Right renal cortex interstitium (tissue), 3 donors: ENCODE results near the gene PDE4B. TPM values are rescaled to one million over a fixed set of nuclear protein-coding genes. Genes with fewer than 3 reads are reported as not detected.

Experiments
- DNase-seq, 3 donors: peaks; one replicate each; pipeline ENCODE4 v3.0.0-alpha.2; 2013; ENCODE audit warnings: low read depth in 3 of 3, low spot score in 2 of 3
- polyA plus RNA-seq, 3 donors: library from polyadenylated mRNA; unstranded; fragments of 120-200 nt; gene quantifications; one replicate each; pipeline ENCODE4 v1.2.1, GENCODE V29; 2013; ENCODE audit not compliant: insufficient read length in 3 of 3

Gene PDE4B
- polyA plus RNA-seq, 3 donors: 7.3 to 10.0 (median 10.0) TPM

DNA sequence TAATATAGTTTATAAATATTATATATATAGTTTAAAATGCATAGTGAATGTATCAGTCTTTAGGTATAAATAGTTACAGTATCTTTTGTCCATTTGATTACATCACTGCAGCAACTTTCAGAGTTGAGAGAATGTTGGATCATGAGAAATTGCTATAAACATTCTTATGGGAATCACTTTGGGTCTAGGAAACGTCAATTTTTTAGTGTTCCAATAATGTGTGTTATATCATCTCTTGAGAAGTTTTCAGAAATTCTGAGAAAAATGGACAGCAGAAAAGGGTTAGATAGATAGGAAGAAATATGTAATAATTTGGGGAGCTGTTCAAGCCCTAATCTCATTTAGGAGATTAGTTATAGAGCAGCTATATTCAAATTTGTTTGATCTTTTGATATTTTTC lies 556.1 kb downstream of the PDE4B start:
- DNase-seq: no peak

DNA sequence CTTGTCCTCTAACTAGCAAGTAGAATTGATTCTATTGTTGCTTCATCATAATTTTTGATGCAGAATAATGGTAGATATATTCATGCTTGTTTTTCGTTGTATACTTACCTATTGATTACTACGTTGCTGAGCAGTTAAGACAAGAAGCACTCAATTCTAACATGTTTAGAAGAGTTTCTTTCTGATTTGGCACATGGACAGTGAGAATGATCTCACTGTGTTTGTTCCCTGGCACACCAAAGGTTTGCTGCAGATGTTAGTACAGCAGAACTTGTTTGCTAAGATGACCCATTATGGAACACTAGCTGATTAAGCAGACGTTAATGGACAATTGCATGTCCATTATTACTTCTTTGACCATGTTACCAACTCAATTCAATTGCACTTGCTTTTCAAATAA lies 556.5 kb downstream of the PDE4B start:
- no peak for DNase-seq

DNA sequence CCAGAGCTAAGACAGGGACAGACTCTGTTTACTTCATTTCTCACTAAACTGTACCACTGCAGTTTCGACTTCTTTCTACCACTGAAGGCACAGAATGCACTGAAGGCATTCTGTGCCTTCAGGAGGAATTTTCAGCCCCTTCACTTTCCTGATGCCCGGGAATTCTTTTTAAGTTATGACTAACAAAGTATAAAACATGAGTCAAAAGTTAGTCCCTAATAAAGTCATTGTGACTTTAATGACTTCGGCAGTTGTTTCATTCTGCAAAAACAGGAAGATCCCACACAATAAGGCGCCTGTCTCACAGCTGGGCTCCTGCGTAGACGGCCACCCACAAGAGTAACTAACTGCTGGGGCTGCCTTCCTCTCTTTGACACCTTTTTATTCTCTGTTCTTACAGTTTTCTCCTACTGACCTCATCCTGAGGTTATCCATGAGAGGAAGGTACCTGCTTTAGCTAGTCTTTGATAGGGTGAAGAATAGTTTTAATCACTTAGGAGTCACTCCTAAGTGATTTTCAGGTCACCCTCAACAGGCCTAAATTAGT lies 557.4 kb downstream of the PDE4B start:
- no peak for DNase-seq

DNA sequence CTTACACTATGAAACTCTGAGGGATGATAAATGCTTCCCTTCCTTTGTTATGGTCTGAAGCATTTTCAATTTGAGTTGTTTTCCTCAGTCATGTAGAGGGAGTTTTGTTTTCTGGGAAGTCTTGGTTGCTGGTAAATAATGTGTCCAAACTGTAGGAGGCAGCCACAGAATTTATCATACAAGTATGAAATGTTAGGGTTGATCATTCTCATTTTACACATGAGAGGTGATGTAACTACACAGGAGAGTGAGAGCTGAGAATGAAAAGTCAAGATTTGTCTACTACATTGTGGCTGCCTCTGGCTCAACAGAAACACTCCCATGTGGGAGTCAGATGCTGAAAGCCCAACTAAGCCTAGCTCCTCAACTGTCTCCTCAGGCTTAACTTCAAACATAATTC lies 558.8 kb downstream of the PDE4B start:
- no peak for DNase-seq

DNA sequence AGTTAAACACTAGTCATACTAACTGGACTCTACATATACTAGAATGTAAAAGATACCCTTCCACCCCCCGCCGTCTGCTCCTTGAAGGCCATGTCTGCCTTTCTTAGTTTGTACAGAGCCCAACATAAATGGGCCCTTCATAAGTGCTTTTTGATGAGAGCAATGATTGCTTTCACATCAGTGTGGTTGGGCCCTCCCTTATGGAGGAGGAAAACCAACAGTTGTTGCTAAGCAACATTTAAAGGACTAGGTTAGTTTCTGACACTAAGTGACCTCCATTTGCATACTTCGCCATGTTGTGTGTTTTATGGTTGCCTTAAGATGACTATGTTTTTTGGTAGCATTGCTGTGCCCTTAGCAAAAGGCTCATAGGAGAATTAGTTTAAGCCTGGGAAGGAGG lies 559.2 kb downstream of the PDE4B start:
- DNase-seq: no peak

DNA sequence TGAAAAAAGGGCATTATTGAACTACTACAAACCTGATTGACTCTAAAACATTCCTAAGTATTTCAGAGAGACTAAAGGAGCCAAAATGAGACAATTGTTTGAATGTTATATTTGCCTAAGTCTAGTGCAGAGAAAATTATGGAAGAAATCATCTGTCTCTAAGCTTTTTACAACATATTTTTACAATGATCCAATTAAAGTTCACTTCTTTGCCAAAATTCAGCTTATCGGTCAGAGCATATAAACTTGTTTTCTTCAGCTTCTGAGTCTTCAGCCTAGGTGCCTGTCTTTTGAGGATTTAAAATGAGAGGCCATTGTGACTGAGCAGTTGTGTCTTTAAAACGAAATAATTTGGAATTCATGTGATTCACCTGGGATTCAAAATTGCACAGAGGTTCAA lies 560.1 kb downstream of the PDE4B start:
- DNase-seq: no peak

DNA sequence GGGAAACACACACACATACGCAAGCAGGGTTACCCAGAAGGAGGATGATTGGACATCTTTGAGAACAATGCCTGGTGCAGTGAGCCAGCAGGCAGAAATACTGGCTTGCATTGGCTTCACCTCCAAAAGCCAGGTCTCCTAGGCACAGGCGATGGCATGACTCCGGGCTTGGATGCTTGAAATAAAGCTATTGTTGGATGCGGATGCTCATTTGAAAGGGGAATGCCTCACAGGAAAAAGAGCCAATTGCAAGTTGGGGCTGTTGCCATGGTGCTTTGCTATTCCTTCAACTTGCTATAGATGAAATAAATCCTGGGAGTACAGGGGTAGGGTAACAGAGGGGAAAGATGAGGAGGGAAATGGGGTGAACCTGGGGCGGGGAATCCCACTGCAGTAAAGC lies 560.6 kb downstream of the PDE4B start:
- DNase-seq: no peak

DNA sequence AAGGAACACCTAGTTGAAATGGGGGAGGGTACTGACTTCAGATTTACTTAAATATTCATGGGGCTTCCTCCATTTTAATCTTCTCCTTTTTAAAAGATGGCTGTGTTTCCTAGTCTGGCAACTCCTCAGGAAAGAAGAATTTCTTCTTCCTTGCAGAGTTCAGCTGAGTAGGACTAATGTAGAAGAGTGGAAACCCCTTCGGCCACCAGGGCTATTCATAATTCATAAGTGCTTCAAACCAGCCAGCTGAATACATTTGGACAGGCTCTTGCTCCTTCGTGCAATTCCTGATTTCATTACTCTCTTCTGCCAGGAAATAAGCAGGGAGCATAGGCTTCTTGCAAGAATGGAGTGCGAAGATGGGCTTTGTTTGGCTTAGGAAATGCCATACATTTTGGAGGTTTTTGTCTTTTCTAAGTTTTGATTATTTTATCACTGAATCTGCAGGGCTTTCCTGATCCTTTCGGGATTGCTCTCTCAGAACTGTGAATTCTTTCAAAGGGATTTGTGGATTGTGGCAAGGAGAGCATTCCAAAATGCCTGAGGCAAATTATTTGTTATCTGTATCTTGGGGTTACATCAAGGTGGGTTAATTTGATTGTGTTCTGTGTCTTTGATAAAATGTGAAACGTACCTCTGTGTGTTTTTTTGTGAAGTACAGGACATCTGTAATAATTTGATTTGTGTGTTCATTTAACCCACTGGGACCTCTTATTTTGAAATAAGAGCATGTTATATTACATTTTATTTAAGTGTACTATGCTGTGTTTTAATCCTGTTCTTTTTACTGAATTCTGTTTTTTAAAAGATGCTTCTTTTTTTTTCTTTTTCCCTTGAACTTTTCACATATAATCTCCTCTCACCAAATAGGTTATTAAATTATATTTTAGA lies 561.9 kb downstream of the PDE4B start:
- no peak for DNase-seq

DNA sequence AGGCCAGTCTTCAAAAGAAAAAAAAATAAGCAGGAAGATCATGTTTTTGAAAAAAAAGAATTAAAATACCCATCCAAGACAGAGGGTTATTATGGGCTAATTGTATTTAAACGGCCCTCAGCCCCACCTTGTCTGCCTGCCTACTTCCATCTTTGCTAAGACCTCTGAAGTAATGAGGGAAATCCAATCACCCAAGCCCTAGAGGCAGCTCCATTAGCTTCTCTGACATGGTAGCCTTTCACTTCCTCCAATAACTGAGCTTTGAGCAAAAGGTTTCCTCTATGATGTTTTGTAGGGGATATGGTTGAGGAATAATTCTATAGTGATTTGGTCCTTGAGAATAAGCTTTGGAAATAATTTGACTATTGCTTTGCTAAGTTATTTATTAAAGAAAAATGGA lies 563.1 kb downstream of the PDE4B start:
- no peak for DNase-seq

DNA sequence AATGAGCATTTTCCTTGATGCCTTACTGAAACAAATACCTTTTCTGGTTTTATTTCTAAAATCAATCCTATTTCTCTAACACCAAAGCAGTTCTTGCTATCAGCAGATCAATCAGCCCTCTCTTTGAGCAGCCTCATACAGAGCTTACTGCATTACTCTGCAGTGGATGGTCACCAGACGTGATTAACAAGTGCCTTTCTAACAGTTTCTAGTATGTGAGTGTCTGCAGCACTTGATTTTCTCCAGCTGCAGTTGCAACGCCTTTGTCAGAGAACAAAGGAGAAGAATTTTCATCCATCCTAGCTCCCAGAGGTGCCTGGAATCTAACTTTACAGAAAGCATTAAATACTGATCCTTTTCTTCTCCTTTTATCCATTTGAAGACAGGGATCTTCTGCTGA lies 563.9 kb downstream of the PDE4B start:
- DNase-seq: no peak

DNA sequence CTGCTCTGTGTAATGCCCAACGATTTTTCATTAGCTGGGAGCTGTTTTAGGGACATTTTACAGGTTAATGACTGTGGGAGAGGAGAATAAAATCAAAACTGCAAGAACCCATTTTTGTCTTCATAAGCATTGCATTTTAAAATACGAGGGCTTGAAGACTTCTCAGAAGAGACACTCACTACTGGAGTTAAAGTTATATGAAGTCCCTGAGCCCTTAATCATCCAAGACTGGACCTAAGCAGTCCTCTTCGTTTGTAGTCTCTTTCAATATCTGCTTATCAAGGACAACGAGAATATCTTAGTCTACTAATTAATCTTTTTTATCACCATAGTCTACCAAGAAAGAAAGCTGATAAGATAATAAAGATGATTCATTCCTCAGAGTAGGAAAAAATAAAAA lies 564.3 kb downstream of the PDE4B start:
- DNase-seq: no peak

DNA sequence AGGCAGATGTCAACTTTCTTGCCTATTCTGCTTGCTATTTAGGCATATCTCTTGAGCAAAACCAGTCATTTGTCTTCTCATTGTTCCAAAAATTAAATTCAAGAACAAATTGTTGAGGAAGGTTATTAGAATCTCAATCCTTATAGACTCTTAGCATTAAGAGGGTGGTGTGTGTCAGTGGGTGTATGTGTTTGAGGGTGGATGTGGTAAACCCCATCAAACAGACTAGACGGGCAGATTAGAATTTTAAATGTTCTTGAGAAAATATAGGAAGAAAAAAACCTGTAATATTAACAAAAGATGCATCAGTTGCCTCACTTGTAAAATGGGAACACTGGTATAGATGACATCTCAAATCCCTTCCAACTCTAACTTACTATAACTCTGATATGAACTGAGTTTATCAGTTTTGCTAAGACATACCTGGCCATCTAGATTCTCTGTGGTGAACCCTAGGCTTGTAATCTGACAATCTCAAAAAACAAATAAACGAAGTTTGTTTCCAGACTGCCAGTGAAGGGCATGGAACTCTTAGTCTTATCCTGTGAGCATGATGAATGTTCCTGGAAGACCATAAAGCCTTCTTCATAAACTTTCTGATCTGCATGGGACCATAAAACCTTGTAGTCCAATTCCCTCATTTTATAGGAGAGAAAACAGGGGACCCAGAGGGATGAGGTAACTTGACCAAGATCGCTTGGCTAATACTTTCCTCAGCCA lies 564.9 kb downstream of the PDE4B start:
- no peak for DNase-seq

DNA sequence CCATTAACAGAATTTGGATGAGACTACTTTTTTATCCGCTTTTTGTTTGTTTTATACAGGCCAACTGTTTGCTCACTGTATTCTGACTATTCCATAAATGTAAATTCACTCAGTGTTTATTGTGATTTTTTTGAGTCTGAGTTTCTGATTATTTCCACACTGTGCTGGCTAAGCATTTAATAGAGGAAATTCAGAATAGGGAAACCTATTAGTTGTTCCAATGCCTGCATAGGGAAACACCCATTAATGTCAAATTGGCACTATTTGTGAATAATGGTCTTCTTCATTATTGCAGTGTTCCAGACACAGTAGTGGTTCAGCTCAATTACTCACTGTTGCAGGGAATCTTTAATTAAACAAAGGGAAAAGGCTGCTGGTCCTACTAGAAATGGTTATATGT lies 566.6 kb downstream of the PDE4B start:
- DNase-seq: no peak

DNA sequence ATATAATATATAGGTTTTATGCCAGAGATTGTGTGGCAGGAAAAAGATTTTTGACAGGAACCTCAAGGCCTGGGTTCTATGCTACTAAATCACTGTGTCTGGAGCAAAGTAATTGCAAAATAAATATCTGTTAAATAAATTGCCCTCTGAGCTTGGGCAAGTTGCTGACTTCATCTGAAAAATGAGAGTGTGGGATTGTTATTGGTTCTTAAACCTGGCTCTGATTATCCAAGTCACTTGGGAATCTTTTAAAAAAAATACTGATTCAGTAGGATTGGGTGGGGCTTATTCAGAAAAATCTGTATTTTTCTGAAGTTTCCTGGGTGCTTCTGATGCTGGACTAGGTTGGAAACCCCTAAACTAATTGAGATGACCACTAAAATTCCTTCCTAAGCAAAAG lies 567.1 kb downstream of the PDE4B start:
- DNase-seq: no peak

DNA sequence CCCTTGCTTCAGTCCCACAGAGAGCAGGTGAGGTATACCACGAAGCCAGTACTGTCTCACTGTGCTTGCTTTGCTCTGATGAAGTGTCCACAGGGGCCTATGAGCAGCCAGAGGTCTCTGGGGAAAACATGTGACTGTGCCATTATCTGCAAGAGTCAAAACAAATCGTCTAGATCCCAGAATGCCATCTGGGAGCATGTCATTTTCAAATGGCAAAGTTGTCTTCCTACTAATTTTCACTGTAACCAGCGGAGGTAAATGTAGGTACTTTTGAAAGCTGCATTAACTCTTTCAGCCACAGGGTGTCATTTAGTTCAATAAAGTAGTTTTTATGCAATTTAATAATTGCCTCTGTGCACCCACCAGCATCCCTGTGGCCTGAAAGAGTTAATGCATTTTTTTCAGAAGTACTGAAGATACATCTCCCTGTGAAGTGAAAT lies 567.6 kb downstream of the PDE4B start:
- no peak for DNase-seq

DNA sequence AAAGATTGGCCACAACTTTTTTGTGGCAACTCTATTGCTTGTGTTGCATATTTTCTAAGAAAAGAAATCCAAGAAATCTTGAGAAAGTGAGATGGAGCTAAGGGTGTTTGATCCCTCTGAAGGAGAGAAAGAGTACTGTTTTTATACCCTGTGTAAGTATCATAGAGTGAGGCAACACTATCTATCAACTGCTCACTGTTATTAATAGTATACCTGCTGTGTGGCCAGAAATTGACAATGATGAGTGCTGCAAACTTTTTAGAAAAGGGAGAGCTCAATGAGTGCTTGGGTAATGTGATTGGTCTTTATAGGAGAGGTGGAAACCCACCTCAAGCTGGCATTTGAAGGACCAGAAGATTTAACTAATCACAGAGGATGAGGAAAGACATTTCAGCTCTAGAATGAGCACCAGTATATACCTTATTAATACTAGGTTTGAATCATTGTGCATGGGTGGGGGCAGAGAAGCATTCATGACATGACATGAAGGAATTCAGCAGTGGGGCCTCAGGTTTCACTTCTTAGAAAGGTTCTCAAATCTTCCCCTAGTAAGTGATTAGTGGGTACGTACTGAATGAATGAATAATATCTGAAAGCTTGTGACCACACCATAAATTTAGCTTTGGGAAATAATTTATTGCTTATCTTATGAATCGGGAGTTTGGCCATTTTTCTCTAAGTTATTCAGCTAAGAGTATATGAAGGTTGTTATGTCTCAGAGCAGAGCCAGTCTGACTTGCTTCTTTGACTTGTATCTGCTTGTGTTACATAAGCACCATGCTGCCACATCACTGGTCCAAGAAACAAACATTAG lies 572.1 kb downstream of the PDE4B start:
- DNase-seq: no peak

DNA sequence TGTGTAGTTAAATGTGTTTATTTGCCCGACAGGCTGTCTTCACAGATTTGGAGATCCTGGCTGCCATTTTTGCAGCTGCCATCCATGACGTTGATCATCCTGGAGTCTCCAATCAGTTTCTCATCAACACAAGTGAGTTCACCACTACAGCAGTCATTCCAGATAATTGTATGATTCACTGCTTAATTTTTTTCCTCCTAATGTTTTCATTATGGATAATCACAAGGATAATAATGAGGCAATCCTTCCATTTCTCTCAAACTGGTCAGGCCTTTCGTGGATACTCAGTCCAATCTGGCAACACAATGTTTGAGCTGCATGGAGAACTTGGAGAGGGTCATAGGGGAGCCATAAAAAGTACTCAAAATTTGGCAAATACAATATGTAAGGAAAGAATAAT lies 572.9 kb downstream of the PDE4B start:
- DNase-seq: no peak

DNA sequence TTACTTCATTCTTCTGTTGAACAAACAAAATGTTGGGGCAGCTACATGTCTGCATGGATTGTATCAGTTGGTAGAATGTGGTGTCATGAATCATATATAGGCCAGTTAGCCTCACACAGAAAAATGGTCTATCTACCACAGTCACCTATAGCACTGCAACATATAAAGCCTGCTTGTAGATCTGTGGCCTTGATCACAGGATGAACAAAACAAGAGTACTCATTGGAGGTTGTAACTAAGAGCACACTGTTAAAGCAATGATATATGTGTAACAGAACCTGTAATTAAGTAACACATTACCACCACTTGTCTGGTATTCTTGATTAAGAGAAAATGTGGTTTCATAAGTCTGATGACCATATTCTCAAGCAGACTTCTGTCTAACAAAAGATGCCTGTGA lies 573.9 kb downstream of the PDE4B start:
- no peak for DNase-seq

DNA sequence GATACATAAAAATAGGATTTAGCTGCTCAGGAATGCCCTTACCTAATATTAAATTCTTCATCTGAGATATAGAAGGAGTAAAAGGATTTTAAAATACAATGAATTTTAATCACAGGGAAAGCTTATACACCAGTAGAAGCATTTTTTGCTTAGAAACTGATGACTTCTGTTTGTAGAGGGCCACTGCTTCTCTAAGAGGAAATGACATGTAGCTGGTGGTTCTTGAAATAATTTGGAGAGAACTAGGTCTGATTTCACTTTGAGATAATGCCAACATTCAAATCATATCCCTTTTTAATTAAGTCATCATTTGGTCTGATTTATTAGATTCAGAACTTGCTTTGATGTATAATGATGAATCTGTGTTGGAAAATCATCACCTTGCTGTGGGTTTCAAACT lies 574.7 kb downstream of the PDE4B start:
- no peak for DNase-seq

DNA sequence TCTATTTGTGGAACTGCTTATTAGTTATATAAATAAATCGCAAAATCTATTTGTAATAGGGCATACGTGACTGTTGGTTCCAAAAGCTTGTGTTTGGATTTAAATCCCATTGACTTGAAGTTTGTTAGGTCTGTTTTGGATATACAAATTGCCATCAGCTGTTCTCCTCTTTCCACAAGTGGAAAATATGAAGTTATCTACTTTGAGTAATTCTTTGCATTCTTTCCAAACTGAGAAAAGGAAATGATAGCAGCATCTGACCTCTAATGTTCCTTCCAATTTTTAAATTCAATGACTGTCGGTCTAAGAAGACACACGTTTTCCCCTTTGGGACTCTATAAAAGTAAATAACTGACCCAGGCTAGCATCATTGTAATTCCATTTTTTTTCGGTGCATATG lies 575.6 kb downstream of the PDE4B start:
- no peak for DNase-seq

DNA sequence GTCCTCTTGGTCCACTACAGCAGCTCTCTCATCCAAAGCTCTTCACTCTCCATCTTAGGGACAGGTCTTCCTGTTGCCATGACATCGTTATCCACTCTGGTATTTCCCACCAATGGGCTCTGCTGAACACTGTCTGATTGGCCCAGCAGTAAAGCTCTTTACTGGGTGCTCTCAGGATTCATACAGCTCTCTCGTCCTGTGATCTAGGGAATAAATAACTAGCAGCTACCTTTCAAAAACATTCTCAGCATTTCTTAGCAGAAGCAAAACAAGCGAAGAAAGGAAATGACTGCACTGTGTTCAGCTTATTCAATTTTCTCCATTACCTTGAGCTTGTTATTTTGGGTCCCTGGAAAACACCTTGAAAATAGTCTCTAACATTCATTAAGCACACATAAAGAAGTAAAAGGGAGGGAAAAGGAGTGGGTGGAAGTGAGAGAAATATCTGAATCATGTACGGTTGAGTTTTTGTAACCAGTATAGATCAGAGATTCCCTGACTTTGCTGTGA lies 577.8 kb downstream of the PDE4B start:
- no peak for DNase-seq
